GM12878 (cell line): Measurements from ENCODE around the gene CDK5R2. TPM values are rescaled to one million over a fixed set of nuclear protein-coding genes. Genes with fewer than 3 reads are reported as not detected.

Experiments used
- ATAC-seq: fragments of 200-7000 bp; cut with Tn5 transposase; 3 replicates; pipeline ENCODE4 v1.9.1; 2020; ENCODE audit warnings: mild to moderate bottlenecking, moderate library complexity
- BruUV-seq: library from RNA; stranded (reverse); fragments of 400-500 nt; replicated peaks from 2 replicates; lab custom pipeline; 2021; lab: Mats Ljungman, UMichigan
- CTCF ChIA-PET: fragments of 300-600 bp; sonication (Branson Sonifier 250); formaldehyde crosslinking; extraction: SDS; loops from one replicate; lab custom pipeline; 2021; ENCODE audit warnings: inconsistent platforms; lab: Yijun Ruan, JAX
- POLR2A ChIA-PET: fragments of 350-600 bp; formaldehyde crosslinking; extraction: SDS; loops from one replicate; lab custom pipeline; 2021; ENCODE audit warnings: inconsistent platforms; lab: Charles Lee
- RAD21 ChIA-PET: fragments of 300-600 bp; sonication (Branson Sonifier 250); formaldehyde crosslinking; loops from one replicate; lab custom pipeline; 2023; ENCODE audit warnings: antibody characterized with exemption; ENCODE audit not compliant: unreplicated experiment; lab: Charles Lee
- SMC1A ChIA-PET: fragments of 300-600 bp; sonication (Branson Sonifier 250); formaldehyde crosslinking; loops from one replicate; lab custom pipeline; 2023; ENCODE audit not compliant: unreplicated experiment, uncharacterized antibody; lab: Charles Lee
- DNase-seq: peaks from one replicate; pipeline ENCODE4 v3.0.0-alpha.2; 2011; ENCODE audit warnings: low read depth, low spot score
- FAIRE-seq: peaks from 3 replicates; lab custom pipeline; 2011; peaks lifted over from hg19 to GRCh38; lab: Jason Lieb, UNC
- H2AFZ ChIP-seq: 2 replicates; pipeline ENCODE4 v1.6.0; 2011; ENCODE audit warnings: low read depth, low read length, control low read depth; ENCODE audit not compliant: control insufficient read depth
- H3K27ac ChIP-seq: 2 replicates; pipeline ENCODE4 v1.5.1; 2011; ENCODE audit warnings: control low read depth; ENCODE audit not compliant: control insufficient read depth, insufficient read depth
- H3K27me3 ChIP-seq, 2 experiments: replicated peaks in 1 of 2; 2 replicates each; pipeline versions ENCODE4 v1.6.0 to v1.6.1; 2011; ENCODE audit warnings: low read length in 1 of 2; ENCODE audit not compliant: control insufficient read depth in 2 of 2, insufficient read depth in 2 of 2
- H3K36me3 ChIP-seq, 2 experiments: 2 replicates each; pipeline ENCODE4 v1.5.1; 2011; ENCODE audit warnings: low read length in 1 of 2; ENCODE audit not compliant: control insufficient read depth in 2 of 2, insufficient read depth in 2 of 2
- H3K4me1 ChIP-seq: 2 replicates; pipeline ENCODE4 v1.6.1; 2011; ENCODE audit warnings: mild to moderate bottlenecking, low read length, moderate library complexity, mixed read lengths; ENCODE audit not compliant: control insufficient read depth, insufficient read depth
- H3K4me2 ChIP-seq: 2 replicates; pipeline ENCODE4 v1.6.0; 2011; ENCODE audit warnings: control low read depth; ENCODE audit not compliant: control insufficient read depth, insufficient read depth
- H3K4me3 ChIP-seq: fragments of 200-600 bp; sonication (generic); 2 replicates; pipeline ENCODE4 v1.5.1; 2016
- H3K79me2 ChIP-seq: 2 replicates; pipeline ENCODE4 v1.6.0; 2011; ENCODE audit warnings: low read length; ENCODE audit not compliant: control insufficient read depth, insufficient read depth
- H3K9ac ChIP-seq: 2 replicates; pipeline ENCODE4 v1.8.0; 2011; ENCODE audit warnings: low read length, control low read depth, mixed read lengths; ENCODE audit not compliant: control insufficient read depth, insufficient read depth
- H3K9me3 ChIP-seq: replicated peaks from 3 replicates; pipeline ENCODE4 v1.5.1; 2011; ENCODE audit warnings: mild to moderate bottlenecking, low read length; ENCODE audit not compliant: control insufficient read depth, insufficient read depth
- H4K20me1 ChIP-seq: 2 replicates; pipeline ENCODE4 v1.6.0; 2011; ENCODE audit not compliant: control insufficient read depth, insufficient read depth
- CUX1 ChIP-seq: IDR thresholded peaks from 2 replicates; pipeline ENCODE4 v1.6.1; 2012; ENCODE audit warnings: improper control_type of control experiment, low read depth, low read length; ENCODE audit not compliant: insufficient replicate concordance
- NFIC ChIP-seq: IDR thresholded peaks from 2 replicates; pipeline ENCODE4 v1.6.1; 2012; ENCODE audit warnings: low read depth, mild to moderate bottlenecking, inconsistent platforms, low read length, moderate library complexity
- NFXL1 ChIP-seq: fragments of 450-650 bp; IDR thresholded peaks from 2 replicates; pipeline ENCODE4 v1.6.1; 2017; ENCODE audit warnings: antibody characterized with exemption, mild to moderate bottlenecking, borderline replicate concordance
- RUNX3 ChIP-seq: IDR thresholded peaks from 2 replicates; pipeline ENCODE4 v1.6.1; 2012; ENCODE audit warnings: low read length, inconsistent platforms
- SP1 ChIP-seq: IDR thresholded peaks from one replicate; pipeline ENCODE4 v1.6.1; 2011; ENCODE audit warnings: low read depth, low read length
- SRF ChIP-seq, 2 experiments: IDR thresholded peaks; 2 replicates each; pipeline ENCODE4 v1.6.1; 2011; ENCODE audit warnings: low read depth in 2 of 2, low read length in 2 of 2, mild to moderate bottlenecking in 1 of 2, moderate library complexity in 1 of 2
- TCF3 ChIP-seq: IDR thresholded peaks from 2 replicates; pipeline ENCODE4 v1.6.1; 2012; ENCODE audit warnings: low read depth, mild to moderate bottlenecking, low read length, borderline replicate concordance; ENCODE audit not compliant: insufficient read depth
- TCF7 ChIP-seq: IDR thresholded peaks from 2 replicates; pipeline ENCODE4 v1.6.1; 2014; ENCODE audit warnings: antibody characterized with exemption, borderline replicate concordance
- ZNF622 ChIP-seq: fragments of 450-650 bp; IDR thresholded peaks from 2 replicates; pipeline ENCODE4 v1.6.1; 2017; ENCODE audit warnings: mild to moderate bottlenecking, inconsistent platforms
- WGBS: methylation state at CpG from one replicate; pipeline ENCODE4 v1.1.6; 2016; ENCODE audit warnings: low lambda C conversion rate; ENCODE audit not compliant: insufficient replicate concordance, insufficient coverage; ENCODE audit errors: missing lambda C conversion rate; 5-methylcytosine and 5-hydroxymethylcytosine counted together
- in situ Hi-C: fragments of 300-500 bp; cut with MboI; formaldehyde crosslinking; loops from 9 replicates; pipeline ENCODE4 v1.14.3; 2018; ENCODE audit warnings: mixed read lengths
- intact Hi-C: fragments of 100-400 bp; cut with micrococcal nuclease; formaldehyde crosslinking; loops from one replicate; pipeline ENCODE4 v1.14.2; 2022; ENCODE audit not compliant: unreplicated experiment
- polyA plus RNA-seq, 11 experiments: library from polyadenylated mRNA; depleted of rRNA in 4 of 11; unstranded in 6 of 11; stranded (reverse) in 5 of 11; fragments of >200 nt; fragmentation: Nextera tagmentation in 4 of 11; fragmentation: Illumina TruSeq in 1 of 11; extraction: Ambion mirVana in 4 of 11; extraction: Trizol in 1 of 11; gene quantifications; 1 replicate in 1 of 11; 2 replicates in 10 of 11; pipeline versions ENCODE4 v1.2.1 to v1.2.3, GENCODE V29; 2011 to 2016; ENCODE audit warnings: inconsistent platforms in 2 of 11, missing spikeins in 2 of 11, low read depth in 1 of 11
- total RNA-seq, 4 experiments: library from RNA; depleted of rRNA in 3 of 4; stranded (reverse); fragments of >200 nt in 3 of 4; fragmentation: Illumina TruSeq in 1 of 4; extraction: Trizol in 1 of 4; gene quantifications; 2 replicates each; pipeline versions ENCODE4 v1.2.1 to v1.2.3, GENCODE V29; 2013 to 2021
- TF ChIP-seq, protein P1 (sequence below): fragments of 450-650 bp; formaldehyde crosslinking; IDR thresholded peaks from 2 replicates; pipeline ENCODE4 v1.5.0; 2022; ENCODE audit warnings: mild to moderate bottlenecking, missing genetic modification characterization
- TF ChIP-seq, protein P2 (sequence below): IDR thresholded peaks from 2 replicates; pipeline ENCODE4 v1.6.1; 2012; ENCODE audit warnings: low read length, inconsistent platforms

CDK5R2 gene
- total and polyA plus RNA-seq, 10 of the 15 experiments (the other 5 are each of a cell fraction or from before 2014, with no cell fraction given): not detected

GRCh38 chr2:218946621-218947020 lies 12.8 kb upstream of the CDK5R2 start (continued):
- TF ChIP-seq ZNF622: no peak
- no peak for TF ChIP-seq SRF (IDR thresholded peaks at IDR 0.05; ENCODE audit: low read depth in 2 of 2, low read length in 2 of 2)
- TF ChIP-seq NFXL1: no peak
- TF ChIP-seq, all 136 proteins: peak for 0

GRCh38 chr2:218952160-218952559 lies 7.3 kb upstream of the CDK5R2 start:
- no peaks in the 10 kb centered on the region for H3K4me1 ChIP-seq

More at GRCh38 chr2:218952160-218952559, 7.3 kb upstream of the CDK5R2 start:
- Histone ChIP-seq H2AFZ (no peak overlapping the region), H3K36me3 (no peaks in the 10 kb centered on the region), H3K4me2 (no peak overlapping the region), H3K79me2 (no peaks in the 10 kb centered on the region), H3K27me3 (peaks cover 0 to 2% of the 10 kb centered on the region in 2 experiments; a peak in 2 of 4 replicates), H4K20me1 (no peaks in the 10 kb centered on the region), H3K9ac (no peak overlapping the region), H3K4me3 (no peak overlapping the region), H3K9me3 (no peaks in the 10 kb centered on the region), H3K27ac (no peak overlapping the region)
- DNase-seq (no peak), FAIRE-seq (no peak), ATAC-seq (no peak)
- no TSS peak for BruUV-seq
- ChIA-PET POLR2A (no interaction called here), CTCF (interaction anchor here (0.7 to 2.0 kb wide), 8 partner anchors 7 to 203 kb away, joined by 3 to 8 read pairs (median 4); no protein-coding TSS in a partner anchor), SMC1A (interaction anchor here (0.5 to 0.8 kb wide), 2 partner anchors 76 to 149 kb away, joined by 3 read pairs; no protein-coding TSS in a partner anchor), RAD21 (interaction anchor here (2.0 kb wide), 1 partner anchor 75 kb away, joined by 5 read pairs; no protein-coding TSS in a partner anchor)
- in situ Hi-C loops (no loop called here), intact Hi-C loops (no loop called here)
- WGBS: 37% methylated on average over 7 of the region's 7 CpGs
- TF ChIP-seq TCF3 (no peak), NFIC (no peak), RUNX3 (no peak), CUX1 (no peak), SP1 (no peak), TCF7 (no peak)
- TF ChIP-seq, protein P1, sequence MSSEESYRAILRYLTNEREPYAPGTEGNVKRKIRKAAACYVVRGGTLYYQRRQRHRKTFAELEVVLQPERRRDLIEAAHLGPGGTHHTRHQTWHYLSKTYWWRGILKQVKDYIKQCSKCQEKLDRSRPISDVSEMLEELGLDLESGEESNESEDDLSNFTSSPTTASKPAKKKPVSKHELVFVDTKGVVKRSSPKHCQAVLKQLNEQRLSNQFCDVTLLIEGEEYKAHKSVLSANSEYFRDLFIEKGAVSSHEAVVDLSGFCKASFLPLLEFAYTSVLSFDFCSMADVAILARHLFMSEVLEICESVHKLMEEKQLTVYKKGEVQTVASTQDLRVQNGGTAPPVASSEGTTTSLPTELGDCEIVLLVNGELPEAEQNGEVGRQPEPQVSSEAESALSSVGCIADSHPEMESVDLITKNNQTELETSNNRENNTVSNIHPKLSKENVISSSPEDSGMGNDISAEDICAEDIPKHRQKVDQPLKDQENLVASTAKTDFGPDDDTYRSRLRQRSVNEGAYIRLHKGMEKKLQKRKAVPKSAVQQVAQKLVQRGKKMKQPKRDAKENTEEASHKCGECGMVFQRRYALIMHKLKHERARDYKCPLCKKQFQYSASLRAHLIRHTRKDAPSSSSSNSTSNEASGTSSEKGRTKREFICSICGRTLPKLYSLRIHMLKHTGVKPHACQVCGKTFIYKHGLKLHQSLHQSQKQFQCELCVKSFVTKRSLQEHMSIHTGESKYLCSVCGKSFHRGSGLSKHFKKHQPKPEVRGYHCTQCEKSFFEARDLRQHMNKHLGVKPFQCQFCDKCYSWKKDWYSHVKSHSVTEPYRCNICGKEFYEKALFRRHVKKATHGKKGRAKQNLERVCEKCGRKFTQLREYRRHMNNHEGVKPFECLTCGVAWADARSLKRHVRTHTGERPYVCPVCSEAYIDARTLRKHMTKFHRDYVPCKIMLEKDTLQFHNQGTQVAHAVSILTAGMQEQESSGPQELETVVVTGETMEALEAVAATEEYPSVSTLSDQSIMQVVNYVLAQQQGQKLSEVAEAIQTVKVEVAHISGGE (CRISPR knock-in tag): no peak
- TF ChIP-seq, protein P2, sequence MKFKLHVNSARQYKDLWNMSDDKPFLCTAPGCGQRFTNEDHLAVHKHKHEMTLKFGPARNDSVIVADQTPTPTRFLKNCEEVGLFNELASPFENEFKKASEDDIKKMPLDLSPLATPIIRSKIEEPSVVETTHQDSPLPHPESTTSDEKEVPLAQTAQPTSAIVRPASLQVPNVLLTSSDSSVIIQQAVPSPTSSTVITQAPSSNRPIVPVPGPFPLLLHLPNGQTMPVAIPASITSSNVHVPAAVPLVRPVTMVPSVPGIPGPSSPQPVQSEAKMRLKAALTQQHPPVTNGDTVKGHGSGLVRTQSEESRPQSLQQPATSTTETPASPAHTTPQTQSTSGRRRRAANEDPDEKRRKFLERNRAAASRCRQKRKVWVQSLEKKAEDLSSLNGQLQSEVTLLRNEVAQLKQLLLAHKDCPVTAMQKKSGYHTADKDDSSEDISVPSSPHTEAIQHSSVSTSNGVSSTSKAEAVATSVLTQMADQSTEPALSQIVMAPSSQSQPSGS: no peak
